GM12891 (cell line): ENCODE data around the gene MBD5.

Source experiments
- POLR2A ChIP-seq: IDR thresholded peaks from 2 replicates; pipeline ENCODE4 v1.6.1; 2011; ENCODE audit warnings: low read depth, low read length, control low read depth
- POLR2AphosphoS5 ChIP-seq: IDR thresholded peaks from 2 replicates; pipeline ENCODE4 v1.6.1; 2011; ENCODE audit warnings: low read depth, low read length, control low read depth
- SPI1 ChIP-seq: IDR thresholded peaks from 2 replicates; pipeline ENCODE4 v1.6.1; 2011; ENCODE audit warnings: low read depth, low read length, control low read depth
- TAF1 ChIP-seq: IDR thresholded peaks from 2 replicates; pipeline ENCODE4 v1.6.1; 2011; ENCODE audit warnings: low read depth, low read length, control low read depth

DNA sequence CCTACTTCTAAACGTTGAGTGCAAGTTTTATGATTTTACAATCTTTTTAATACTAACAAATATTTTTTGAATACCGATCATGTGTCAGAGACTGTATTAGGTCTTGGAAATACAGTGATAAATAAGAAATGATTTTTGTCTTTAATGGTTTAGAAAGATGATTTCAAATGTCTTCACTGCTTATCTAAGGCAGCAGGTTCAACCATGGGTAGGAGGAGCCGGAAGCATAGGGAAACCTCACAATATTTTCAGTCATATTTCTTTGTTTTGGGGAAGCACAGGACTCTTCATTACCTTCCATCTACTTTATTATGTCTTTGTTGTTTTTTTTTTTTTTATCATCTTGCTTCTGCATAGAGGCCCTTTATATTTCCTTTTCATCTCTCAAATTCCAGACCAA is 458.5 kb downstream of the MBD5 start:
- no peak for TF ChIP-seq POLR2AphosphoS5
- TF ChIP-seq POLR2A = no peak
- TF ChIP-seq SPI1 = no peak
- TF ChIP-seq TAF1 = no peak
